ENCODE results near the gene TNFAIP6.
"Not testable (repeated sequence)": the region's sequence is repeated elsewhere in the genome, so short reads cannot be mapped to it uniquely, and the experiment has no call there.

The TNFAIP6 gene, protein sequence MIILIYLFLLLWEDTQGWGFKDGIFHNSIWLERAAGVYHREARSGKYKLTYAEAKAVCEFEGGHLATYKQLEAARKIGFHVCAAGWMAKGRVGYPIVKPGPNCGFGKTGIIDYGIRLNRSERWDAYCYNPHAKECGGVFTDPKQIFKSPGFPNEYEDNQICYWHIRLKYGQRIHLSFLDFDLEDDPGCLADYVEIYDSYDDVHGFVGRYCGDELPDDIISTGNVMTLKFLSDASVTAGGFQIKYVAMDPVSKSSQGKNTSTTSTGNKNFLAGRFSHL

DNA sequence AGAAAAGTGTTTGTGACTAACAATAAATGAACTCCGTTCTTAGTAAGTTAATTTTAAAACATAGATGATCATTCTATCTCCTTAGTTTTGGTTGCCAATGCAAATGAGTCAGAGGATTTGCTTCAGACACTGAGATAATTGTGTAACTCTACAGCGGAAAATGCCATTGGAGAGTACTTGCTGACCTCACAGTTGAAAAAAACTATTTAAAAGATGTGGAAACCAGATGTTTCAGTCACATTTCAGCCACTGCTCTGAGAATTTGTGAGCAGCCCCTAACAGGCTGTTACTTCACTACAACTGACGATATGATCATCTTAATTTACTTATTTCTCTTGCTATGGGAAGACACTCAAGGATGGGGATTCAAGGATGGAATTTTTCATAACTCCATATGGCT is at the start of gene TNFAIP6:
TSS of gene TNFAIP6 (plus strand) at position 234 of the 400 bp plus-strand sequence. CDS start at position 309, 75 bp downstream.
- H3K4me3 ChIP-seq (ENCODE audit: low read depth, low read length), result no peak within 1 kb of the TSS

DNA sequence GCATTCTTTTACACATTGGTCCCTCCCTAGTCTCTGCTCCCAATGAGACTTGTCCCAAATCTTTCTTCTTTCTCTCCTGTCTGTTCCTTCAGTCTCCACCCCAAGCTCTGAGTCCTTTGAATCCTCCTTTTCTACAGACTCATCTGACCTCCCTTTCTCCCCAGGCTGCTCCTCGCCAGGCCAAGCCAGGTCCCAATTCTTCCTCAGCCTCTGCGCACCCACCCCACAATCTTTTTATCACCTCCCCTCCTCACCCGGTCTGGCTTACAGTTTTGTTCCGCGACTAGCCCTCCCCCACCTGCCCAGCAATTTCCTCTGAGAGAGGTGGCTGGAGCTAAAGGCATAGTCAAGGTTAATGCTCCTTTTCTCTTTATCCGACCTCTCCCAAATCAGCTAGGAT is 47.1 kb upstream of the TNFAIP6 start:
- H3K4me3 ChIP-seq (ENCODE audit: low read depth, low read length), result not testable (repeated sequence)

GRCh38 chr2:151312440-151312839 is 45.0 kb upstream of the TNFAIP6 start:
- not testable (repeated sequence) for H3K4me3 ChIP-seq (ENCODE audit: low read depth, low read length)

DNA sequence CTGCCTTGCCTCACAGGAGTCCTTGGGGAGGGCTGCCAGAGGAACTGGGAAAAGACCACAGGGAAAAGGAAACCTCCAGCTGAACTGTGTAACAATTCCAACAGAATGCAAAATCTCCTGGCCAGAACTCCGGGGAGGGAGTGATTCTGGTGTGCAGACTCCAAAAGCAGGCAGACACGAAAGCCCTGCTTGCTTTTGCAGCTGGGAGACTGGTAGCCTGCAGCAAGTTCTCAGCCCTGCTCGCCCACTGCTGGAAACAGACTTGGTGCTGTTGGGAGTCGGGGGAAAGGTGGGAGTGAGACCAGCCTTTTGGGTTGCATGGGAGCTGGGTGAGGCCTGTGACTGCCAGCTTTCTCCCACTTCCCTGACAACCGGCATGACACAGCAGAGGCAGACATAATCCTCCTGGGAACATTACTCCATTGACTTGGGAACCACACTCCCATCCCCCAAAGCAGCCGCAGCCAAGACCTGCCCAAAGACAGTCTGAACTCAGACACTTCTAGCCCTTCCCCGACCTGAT is 42.0 kb upstream of the TNFAIP6 start:
- H3K4me3 ChIP-seq (ENCODE audit: low read depth, low read length), result no peak overlapping the region

GRCh38 chr2:151325581-151326095 is 31.8 kb upstream of the TNFAIP6 start:
- no peak overlapping the region for H3K4me3 ChIP-seq (ENCODE audit: low read depth, low read length)

GRCh38 chr2:151326554-151326953 is 30.8 kb upstream of the TNFAIP6 start:
- H3K4me3 ChIP-seq (ENCODE audit: low read depth, low read length), result no peak overlapping the region

DNA sequence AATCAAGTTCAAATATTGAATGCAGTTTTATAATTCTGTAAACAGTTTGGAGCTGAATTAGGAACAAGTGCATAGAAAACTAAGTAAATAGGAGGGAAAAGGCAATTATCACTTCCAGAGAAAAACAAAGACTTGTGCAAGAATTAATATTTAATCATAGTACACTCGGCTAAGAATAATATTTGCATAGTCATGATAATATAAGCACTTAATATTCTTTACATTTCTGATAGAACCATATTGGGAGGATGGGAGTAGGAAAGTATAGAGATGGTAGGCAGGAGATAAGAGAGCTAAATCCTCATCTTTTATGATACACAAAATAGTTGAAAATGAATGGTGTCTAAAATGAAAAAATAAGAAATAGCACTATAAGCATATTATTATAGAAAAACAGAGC is 27.4 kb upstream of the TNFAIP6 start:
- no peak overlapping the region for H3K4me3 ChIP-seq (ENCODE audit: low read depth, low read length)

GRCh38 chr2:151333083-151333482 is 24.3 kb upstream of the TNFAIP6 start:
- H3K4me3 ChIP-seq (ENCODE audit: low read depth, low read length), result no peak overlapping the region

DNA sequence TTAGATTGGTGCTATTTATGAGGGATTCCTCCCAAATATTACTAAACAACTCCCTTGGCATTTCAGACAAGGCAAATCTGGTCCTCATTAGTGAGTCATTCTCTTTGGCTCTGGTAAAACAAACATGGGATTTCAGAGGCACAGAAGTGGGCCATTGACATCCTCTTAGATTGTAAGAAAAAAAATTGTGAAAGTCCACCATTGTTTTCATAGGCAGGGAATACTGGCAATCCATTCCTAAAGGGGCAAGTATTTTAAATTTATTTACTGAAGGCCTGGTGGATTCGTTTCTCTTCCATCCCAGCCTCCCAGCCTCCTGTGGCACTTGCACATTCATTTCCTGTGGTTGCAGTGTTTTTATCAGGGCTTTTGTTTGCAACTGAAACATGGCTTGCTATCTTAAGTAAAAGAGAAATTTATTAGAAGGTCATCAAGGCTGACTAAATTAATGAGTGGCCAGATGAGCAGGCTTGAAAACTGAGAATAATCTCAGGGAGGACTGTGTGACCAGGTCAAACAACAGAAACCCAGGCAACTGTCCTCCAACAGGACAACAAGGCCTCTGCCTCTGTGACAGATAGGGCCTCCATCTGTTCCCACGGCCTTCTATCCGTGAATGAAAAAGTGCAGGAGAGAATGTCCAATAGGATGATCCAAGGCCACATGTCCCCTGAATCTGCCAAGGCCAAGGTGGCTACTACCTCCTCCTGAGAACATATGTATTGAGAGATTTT is 23.1 kb upstream of the TNFAIP6 start:
- no peak overlapping the region for H3K4me3 ChIP-seq (ENCODE audit: low read depth, low read length)

- no peak overlapping the region for H3K4me3 ChIP-seq (ENCODE audit: low read depth, low read length)
Measured at GRCh38 chr2:151336863-151337371, 20.5 kb upstream of the TNFAIP6 start.

- H3K4me3 ChIP-seq (ENCODE audit: low read depth, low read length), result no peak overlapping the region
Measured at GRCh38 chr2:151337643-151338042, 19.7 kb upstream of the TNFAIP6 start.

DNA sequence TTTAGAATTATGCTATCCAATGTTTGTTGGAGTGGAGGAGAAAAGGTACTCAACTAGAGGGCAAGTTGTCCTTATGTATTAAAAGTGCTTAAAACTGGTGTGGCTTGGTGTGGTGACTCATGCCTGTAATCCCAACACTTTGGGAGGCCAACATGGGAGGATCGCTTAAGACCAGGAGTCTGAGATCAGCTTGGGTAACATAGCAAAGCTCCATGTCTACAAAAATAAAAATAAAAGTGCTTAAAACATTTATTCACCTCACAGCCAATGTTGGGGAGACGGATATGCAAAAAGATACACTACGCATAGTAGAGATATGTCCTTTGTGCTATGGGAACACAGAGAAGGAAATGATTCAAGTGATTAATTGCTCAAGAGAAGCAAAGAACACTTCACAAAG is 19.3 kb upstream of the TNFAIP6 start:
- H3K4me3 ChIP-seq (ENCODE audit: low read depth, low read length), result no peak overlapping the region

- H3K4me3 ChIP-seq (ENCODE audit: low read depth, low read length), result no peak overlapping the region
Measured at GRCh38 chr2:151343073-151343472, 14.3 kb upstream of the TNFAIP6 start.

GRCh38 chr2:151344191-151344590 is 13.2 kb upstream of the TNFAIP6 start:
- H3K4me3 ChIP-seq (ENCODE audit: low read depth, low read length), result not testable (repeated sequence)

- H3K4me3 ChIP-seq (ENCODE audit: low read depth, low read length), result no peak overlapping the region
Measured at GRCh38 chr2:151344906-151345305, 12.5 kb upstream of the TNFAIP6 start.

DNA sequence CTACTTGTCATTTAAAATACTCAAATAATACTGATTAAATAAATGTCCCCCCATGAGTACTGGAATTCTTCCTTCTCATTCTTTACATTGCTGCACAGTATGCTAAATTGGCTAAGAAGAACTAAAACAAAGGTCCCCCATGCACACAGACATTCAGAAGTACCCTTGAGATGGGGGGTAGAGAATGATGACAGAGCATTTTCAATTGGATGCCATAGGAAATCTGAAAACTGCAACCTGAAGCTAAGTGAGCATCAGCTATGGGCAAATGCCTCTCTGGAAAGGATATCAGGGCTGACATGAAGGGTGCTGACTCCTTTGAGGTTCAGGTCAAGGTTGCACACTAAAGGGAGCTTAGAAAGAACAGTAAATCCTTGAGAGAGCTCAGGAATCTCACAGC is 10.1 kb upstream of the TNFAIP6 start:
- H3K4me3 ChIP-seq (ENCODE audit: low read depth, low read length), result no peak overlapping the region

GRCh38 chr2:151347906-151348305 is 9.5 kb upstream of the TNFAIP6 start:
- no peak overlapping the region for H3K4me3 ChIP-seq (ENCODE audit: low read depth, low read length)

DNA sequence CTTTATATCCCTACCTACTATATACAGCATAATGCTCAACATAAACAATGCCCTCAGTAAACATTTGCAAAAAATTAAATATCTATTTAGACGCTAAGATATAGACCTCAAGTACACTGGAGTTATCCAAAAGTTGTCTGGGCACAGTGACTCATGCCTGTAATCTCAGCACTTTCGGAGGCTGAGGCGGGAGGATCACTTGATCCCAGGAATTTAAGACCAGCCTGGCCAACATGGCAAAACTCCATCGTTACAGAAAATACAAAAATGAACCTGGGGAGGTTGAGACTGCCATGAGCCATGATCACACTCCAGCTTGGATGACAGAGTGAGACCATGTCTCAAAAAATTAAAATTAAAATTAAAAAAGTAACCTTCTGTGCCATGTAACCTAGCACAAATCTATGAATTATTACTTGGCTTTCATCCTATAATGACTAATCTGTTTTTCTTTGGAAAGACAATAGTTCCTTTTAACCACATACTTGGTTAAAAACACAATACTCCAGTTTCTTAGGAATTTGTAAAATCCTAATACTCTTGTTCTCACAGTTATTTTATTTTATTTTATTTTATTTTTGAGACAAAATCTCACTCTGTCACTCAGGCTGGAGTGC is 6.7 kb upstream of the TNFAIP6 start:
- H3K4me3 ChIP-seq (ENCODE audit: low read depth, low read length), result no peak overlapping the region

DNA sequence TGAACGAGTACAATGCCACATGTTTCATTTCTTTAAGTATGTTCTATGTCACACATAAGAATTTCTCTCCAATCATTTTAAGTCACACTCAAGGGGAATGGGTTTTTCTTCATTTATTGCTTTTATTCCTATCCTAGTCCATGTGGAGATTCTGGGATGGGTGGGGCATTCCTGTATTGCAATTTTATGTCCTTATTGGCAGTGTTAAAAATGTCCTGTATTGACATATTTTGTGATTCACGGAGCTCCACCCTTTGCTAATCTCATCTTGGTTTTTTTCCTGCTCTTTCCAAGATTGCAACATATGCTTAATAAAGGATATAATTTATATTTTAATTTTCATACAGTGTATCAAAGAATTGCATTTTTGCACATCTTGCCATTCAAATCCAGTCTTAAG is 3.4 kb upstream of the TNFAIP6 start:
- H3K4me3 ChIP-seq (ENCODE audit: low read depth, low read length), result no peak overlapping the region

DNA sequence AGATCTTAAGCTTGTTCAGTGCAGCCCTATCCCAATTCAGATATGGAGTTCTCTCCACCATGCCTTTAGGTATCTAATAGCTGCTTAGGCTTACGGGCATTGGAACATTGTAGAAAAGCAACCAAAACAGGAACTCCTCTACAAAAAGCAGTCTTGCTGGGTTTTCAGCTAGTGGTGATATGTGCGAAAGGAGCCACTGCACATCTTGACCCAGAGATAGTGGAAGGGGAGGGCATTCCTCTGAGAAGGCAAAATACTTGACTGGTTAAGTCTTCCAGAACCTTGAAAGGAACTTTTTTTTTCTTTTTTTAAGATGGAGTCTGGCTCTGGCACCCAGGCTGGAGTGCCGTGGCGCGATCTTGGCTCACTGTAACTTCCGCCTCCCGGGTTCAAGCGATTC is 2.6 kb upstream of the TNFAIP6 start:
- H3K4me3 ChIP-seq (ENCODE audit: low read depth, low read length), result no peak overlapping the region

GRCh38 chr2:151358166-151358970 is 976 bp downstream of the TNFAIP6 start:
- H3K4me3 ChIP-seq (ENCODE audit: low read depth, low read length), result no peak overlapping the region

All from iPS-11a (cell line).